ENCODE measurements around the gene B9D1.

Gene B9D1
- 1.1 reads per million for total RNA-seq

- DNase-seq, result peak; percentile 93
These were observed at the start of gene B9D1 for GRCh38 chr17:19362277-19363113. Gene B9D1, minus strand, starts transcription at chr17:19362723. Its CDS starts 154 bp downstream, at chr17:19362569.

DNA sequence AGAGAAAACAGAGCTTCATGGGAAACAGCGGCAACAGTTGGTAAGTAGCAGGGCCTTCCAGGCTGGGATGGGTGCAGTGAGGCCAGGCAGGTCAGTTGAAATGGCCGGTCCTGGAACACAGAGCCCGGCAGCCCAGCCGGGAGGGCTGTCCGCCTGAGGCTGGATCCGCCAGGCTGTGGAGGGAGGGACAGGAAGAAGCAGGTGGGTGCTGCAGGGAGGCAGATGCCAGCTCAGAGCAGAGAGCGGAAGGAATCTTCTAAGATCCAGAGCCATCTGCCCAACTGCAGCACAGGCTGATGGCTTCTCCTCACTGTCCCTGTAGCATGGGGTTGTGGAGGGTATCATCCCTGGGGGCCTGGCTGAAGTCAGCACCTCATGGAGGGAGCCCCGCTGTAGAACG is 49.1 kb upstream of the B9D1 start:
- no peak for DNase-seq

DNA sequence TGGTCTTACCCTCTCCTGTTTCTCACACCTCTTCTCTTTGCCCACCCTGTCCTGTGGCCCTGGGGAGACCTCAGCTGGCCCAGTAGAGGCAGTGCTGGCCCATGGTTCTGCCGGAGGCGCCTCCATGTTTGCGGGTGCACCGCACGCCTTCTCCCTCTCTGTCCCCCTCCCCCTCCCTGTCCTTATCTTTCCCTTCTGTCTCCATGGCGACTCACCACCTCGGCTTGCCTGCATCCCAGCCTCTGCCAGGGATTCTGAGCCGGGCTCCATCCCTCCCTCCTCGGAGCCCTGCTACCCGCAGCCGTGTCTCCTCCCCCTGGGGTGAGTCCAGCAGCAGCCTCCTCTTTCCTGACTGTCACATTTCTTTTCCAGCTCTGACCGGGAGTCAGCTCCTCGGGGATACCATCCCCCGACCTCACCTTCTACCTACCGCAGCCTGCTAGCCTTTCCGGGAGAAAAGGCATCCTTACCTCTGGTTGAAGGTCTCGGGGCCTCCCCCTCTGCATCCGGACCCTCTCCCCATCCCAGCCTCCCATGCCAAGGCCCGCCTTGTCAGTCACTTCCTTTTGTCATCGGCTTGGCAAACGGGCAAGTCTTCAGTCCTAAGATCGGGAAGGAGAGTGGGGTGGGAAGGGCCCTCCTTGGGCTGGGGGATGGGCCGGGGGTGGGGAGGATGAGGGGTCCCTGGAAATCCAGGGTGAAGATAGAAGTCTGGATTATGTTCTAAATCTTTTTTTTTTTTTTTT is 48.5 kb upstream of the B9D1 start, which contains the start of gene RNF112:
Gene RNF112 (plus strand): TSS at position 358 of the 746 bp plus-strand sequence. CDS start 177 bp downstream, at position 535.
- DNase-seq, result no peak

GRCh38 chr17:19410091-19410490 is 47.6 kb upstream of the B9D1 start:
- no peak for DNase-seq

DNA sequence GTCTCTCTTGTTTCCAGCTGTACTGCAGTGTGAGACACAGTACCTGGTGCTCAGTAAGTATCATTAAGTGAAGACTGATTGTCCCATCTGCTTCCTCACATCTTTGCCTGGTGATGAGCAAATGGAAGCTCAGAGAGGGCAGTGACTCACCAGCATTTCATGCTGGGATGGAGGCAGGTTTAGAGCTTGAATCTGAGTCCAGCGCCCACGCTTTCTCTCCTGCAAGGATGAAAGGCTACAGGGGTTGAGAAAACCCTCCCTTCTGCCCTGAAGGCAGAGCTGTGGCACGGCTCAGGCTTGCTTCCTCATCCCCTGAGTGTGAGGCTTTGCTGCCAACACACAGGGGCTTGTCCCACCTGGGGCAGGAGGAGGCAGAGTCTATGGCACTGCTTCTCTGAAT is 47.0 kb upstream of the B9D1 start:
- DNase-seq, result no peak

- no peak for DNase-seq
These were observed 46.5 kb upstream of the B9D1 start for GRCh38 chr17:19409066-19409465.

DNA sequence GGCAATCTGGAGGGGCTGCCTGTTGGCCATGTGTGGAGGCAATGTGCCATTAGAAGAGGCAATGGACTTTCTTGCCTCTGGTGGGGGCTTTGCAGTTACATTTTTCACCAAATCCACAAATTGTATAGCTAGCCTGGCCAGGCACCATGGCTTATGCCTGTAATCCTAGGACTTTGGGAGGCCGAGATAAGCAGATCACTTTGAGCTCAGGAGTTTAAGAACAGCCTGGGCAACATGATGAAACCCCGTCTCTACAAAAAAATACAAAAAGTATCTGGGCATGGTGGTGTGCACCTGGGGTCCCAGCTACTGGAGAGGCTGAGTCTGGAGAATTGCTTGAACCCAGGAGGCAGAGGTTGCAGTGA is 45.8 kb upstream of the B9D1 start:
- DNase-seq, result no peak

DNA sequence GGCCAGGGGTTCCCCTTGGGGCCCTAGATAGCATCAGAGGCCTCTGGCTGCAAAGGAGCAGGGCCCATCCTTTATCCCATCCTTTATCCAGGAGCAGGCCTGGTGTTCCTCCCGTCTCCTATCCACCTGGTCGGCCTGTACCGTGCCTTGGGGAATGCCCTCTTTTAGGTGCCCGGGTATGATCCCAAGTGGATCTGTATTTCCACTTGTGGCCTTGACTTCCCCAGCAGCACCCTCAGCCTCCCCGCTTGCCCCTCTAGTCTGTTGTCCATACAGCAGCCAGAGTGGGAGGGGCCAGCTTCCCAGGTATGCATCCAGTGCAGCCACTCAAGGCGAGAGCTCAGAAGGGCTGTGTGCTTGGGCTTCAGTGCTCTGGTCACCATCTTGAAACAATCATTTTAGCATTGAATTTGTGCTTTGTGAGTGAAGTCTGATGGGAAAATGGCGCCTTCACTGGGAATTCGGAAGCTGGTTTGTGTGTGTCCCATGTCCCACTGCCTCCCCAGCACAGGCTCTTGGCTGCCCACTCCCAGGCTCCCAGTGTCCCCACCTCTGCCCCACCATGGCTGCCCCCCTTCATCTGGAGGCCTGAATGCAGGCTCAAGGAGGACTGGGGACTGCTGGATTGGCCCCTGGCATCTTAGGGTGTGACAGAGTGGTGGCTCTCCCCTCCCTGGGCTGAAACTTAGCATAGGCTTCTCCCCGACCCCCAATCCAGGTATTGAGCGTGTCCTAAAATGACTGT is 45.2 kb upstream of the B9D1 start:
- no peak for DNase-seq

- no peak for DNase-seq
These were observed 42.6 kb upstream of the B9D1 start for GRCh38 chr17:19405114-19405513.

- DNase-seq, result no peak
These were observed 41.7 kb upstream of the B9D1 start for GRCh38 chr17:19404264-19404663.

- no peak for DNase-seq
These were observed 40.5 kb upstream of the B9D1 start for GRCh38 chr17:19403021-19403420.

DNA sequence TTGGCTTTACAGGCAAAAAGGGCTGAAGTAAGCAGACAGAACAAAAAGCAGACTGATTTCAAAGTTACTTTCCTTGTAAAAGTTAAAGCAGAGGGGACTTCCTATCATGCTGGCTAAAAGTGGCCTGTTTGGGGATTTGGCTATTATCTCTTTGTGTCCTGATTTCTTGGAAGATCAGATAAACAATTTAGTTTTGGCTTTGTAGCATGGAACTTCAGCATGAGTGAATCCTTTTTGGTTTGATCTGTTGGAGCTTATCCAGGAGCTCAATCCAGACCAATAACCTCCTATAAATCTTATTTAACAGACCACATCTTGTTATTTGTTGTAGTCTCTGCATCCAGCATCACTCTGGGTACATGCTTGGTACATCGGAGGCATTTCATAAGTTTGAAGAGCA is 39.6 kb upstream of the B9D1 start:
- DNase-seq, result no peak

DNA sequence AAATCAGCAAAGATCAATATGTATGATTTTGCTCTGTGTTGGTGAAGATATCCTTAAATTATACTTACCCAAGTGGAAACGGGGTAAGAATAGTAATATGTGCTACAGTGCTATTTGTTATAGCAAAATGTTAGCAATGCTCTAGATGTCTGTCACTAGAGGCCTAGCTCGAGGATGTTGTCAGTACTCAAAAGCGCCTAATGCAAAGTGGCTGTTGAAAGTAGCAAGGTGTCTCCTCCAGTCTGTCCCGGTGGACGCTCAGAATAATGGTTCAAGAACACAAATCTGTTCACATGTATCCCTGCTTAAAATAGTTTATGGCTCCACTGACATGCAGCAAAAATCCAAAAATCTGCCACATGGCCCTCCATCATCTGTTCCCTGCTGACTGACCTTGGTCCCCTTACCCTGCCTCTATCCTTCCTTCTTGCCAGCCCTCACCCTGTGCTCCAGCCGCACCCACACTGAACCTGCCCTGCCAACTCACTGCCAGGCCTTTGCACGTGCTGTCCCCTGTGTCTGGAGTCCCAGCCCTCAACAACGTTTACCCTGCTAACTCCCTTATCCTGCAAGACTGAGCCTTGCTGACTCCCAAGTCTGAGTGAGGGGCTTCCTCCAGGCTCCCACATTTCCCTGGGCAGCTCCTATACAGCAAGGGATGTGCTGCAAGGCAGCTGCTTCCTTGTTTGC is 38.9 kb upstream of the B9D1 start:
- DNase-seq, result no peak

GRCh38 chr17:19399750-19400450 is 37.4 kb upstream of the B9D1 start:
- no peak for DNase-seq

DNA sequence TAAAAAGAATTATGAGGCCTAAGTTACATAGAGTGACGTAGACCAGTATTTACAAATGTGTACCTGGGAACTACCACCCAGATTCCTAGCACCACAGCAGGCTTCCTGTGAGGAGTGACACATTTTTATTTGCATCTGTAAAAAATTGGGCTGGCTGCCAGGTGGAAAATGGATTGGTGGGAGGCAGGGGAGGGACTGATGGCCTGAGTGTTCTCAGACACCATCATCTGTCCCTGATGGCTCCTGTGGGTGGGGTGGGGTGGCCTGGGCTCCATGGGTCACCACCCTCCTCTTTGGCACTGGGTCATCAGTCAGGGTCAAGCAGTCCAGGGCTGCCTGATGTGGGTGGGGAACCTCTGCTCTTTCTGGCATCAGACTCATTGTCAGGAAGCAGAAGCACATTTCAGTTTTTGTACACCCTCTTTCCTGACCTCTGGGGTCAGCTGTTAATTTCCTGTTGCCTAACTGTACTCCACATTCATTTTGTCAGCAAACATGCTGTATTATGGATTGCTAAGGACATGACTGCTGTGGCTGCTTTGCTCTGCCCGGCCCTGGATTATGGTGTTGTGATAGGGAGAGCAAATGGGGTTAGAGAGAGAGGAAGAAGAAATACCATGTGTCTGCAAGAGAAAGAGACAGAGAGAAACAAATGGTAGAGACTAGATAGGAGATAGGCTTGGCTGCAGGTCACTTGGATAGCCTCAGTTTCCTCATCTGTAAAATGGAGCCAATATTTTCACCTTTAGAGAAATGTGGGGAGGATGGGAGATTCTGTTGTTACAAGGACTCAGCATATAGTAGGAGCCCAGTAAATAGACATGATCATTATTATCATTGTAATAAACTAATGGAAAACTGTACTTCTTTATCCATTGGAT is 36.0 kb upstream of the B9D1 start:
- no peak for DNase-seq

DNA sequence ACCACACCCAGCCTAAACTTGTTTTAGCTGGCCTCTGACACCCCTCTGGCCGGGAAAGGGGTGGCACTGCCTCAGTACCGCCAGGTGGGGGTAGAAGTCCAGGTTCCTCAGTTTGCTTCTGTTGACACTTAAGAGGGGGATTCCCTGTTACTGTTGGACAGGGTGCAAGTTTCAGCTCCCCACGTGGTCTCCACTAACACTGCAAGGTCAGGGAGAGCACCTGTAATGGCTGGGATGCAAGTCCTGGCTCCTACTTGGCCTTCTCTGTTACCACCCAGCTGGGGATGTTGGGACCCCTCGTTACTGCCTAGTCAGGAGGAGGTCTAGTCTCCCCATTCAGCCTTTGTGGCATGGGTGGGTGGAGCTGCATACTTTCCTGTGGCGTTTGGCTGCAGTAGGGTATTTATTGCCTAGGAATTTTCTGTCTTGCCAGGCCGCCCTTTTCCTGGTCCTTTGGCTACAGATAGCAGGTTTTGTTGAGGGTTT is 35.1 kb upstream of the B9D1 start:
- DNase-seq, result no peak

DNA sequence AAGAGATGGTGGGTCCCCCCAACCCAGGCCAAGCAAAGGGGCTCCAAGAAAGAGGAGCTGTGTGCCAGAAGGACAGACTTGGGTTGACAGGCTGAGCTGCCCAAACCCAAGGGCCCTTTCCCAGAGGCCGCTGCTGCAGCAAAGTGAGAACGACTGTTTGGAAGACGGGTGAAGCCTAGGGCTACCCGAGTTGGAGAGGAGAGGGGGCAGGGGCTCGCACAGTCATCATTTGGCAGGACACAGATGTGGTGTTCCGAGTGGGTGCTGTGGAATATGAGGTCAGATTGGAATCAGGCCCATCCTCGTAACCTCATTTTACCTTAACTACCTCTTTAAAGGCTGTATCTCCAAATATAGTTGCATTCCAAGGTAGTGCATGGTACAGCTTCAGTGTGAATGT is 29.8 kb upstream of the B9D1 start:
- DNase-seq, result no peak

GRCh38 chr17:19391432-19391831 is 28.9 kb upstream of the B9D1 start:
- no peak for DNase-seq

DNA sequence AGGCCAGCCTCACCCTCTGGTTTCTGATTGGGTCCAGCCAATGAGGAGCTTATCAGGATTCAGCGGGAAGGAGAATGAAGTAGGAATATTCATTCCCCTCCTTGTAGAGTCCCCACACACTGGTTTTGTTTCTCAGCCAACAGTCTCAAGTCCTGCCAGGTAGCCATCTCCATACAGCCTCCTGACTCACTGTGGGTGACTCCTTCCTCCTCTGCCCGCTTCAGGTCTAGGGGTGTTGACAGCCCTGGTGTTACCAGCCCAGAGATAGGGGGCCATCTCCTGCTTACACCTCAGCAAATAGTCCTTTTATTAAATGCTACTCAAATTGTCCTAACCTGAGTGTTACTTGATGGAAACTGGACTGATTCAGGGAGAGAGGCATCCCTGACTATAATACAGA is 28.4 kb upstream of the B9D1 start:
- DNase-seq, result no peak

DNA sequence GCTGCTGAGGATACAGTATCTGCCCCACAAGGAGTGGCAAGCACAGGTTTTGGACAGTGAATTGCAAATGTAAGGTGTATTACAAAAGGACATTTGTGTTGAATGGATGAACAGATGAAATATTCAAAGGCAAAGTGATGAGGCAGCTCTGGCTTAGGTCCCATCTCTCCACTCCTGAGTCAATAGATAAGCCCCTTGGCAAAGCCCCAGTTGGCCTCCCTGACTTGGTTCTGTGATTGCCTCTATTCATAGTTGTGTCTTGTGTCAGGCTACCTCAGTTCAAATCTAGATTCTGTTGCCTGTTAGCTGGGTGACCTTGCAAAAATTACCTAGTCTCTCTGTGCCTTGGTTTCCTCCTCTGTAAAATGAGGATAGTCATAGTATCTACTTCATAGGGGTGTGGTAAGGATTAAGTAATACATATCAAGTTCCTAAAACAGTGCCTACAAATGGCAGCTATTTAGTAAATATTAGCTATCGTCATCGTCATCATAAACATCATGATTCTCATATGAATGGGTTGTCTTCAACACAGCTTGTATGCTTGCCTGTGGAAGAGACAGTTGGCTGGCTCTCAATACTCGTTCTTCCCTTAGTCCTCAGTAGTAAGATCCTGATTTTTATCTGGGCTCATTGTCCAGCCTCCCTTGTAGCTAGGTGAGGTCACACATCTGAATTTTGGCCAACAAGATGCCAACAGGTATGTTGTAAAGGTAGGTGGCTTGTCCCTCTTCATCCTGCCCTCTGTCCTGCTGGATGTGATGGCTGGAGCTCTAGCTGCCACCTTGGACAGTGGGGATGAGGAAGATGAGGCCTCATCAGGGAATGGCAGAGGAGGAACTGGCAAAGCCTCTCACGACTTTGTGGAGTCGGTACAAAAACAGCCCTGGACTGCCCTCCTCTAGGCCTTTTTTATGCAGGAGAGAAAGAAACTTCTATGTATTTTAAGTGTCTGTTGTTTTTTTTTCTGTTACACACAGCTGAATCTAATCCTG is 26.6 kb upstream of the B9D1 start:
- DNase-seq, result no peak

Data from effector CD4-positive, alpha-beta T cell (primary cell).